ENCODE measurements around the gene ARL1. TPM values are rescaled to one million over a fixed set of nuclear protein-coding genes. Genes with fewer than 3 reads are reported as not detected.

Gene ARL1
- total RNA-seq, 2 donors from 2014 or later = 56.1 to 58.5 TPM

- TF ChIP-seq, protein P1, sequence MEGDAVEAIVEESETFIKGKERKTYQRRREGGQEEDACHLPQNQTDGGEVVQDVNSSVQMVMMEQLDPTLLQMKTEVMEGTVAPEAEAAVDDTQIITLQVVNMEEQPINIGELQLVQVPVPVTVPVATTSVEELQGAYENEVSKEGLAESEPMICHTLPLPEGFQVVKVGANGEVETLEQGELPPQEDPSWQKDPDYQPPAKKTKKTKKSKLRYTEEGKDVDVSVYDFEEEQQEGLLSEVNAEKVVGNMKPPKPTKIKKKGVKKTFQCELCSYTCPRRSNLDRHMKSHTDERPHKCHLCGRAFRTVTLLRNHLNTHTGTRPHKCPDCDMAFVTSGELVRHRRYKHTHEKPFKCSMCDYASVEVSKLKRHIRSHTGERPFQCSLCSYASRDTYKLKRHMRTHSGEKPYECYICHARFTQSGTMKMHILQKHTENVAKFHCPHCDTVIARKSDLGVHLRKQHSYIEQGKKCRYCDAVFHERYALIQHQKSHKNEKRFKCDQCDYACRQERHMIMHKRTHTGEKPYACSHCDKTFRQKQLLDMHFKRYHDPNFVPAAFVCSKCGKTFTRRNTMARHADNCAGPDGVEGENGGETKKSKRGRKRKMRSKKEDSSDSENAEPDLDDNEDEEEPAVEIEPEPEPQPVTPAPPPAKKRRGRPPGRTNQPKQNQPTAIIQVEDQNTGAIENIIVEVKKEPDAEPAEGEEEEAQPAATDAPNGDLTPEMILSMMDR (IDR thresholded peaks at IDR 0.05) = no peak
- H3K27me3 ChIP-seq (replicated peaks; ENCODE audit: insufficient read depth) = no peaks in the 10 kb centered on the region
- H3K27ac ChIP-seq = no peak overlapping the region
- DNase-seq (ENCODE audit: low spot score) (no peak), ATAC-seq (ENCODE audit: insufficient number of reproducible peaks, low FRiP score, low read depth) (no peak)
- no peaks in the 10 kb centered on the region for H3K4me1 ChIP-seq (ENCODE audit: control insufficient read depth in 1 of 2, low read depth in 2 of 2)
- peaks cover 31% of the 10 kb centered on the region for H3K36me3 ChIP-seq
- H3K4me3 ChIP-seq = no peak overlapping the region
- H3K9me3 ChIP-seq = no peaks in the 10 kb centered on the region
Observed at GRCh38 chr12:101361455-101361854, 46.1 kb downstream of the ARL1 start.

- Histone ChIP-seq H3K4me3 (no peak overlapping the region), H3K27ac (no peak overlapping the region), H3K4me1 (ENCODE audit: control insufficient read depth in 1 of 2, low read depth in 2 of 2) (no peaks in the 10 kb centered on the region), H3K27me3 (replicated peaks; ENCODE audit: insufficient read depth) (no peaks in the 10 kb centered on the region), H3K36me3 (peaks cover 19% of the 10 kb centered on the region), H3K9me3 (no peaks in the 10 kb centered on the region)
- no peak for ATAC-seq (ENCODE audit: insufficient number of reproducible peaks, low FRiP score, low read depth)
- no peak for DNase-seq (ENCODE audit: low spot score)
- TF ChIP-seq, protein P1 (IDR thresholded peaks at IDR 0.05) = no peak
Observed at GRCh38 chr12:101356794-101357193, 50.8 kb downstream of the ARL1 start.

DNA sequence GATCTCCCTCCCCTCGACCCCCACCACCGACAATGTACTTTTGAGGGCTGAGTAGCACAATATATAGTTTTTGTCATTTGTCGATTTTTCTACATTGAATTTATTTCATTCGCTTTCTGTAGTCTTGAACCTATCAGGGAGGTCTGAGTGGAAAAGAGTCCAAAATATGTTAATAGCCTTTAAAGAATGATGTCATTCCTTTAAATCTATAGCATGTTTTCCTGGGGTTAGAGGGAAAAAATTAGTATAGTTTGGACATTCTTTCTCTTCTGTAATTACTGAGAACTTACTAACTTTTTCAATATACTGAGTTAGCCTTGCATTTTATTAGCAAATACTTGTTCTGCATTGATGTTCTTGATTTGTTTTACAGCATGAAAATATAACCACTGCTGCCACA, 55.9 kb downstream of the ARL1 start:
- no peak for DNase-seq (ENCODE audit: low spot score)
- H3K27me3 ChIP-seq (replicated peaks; ENCODE audit: insufficient read depth) = no peaks in the 10 kb centered on the region
- no peak for ATAC-seq (ENCODE audit: insufficient number of reproducible peaks, low FRiP score, low read depth)
- no peak overlapping the region for H3K4me3 ChIP-seq
- H3K36me3 ChIP-seq = peaks cover 25% of the 10 kb centered on the region
- no peaks in the 10 kb centered on the region for H3K9me3 ChIP-seq
- no peak overlapping the region for H3K27ac ChIP-seq
- H3K4me1 ChIP-seq (ENCODE audit: control insufficient read depth in 1 of 2, low read depth in 2 of 2) = no peaks in the 10 kb centered on the region
- TF ChIP-seq, protein P1 (IDR thresholded peaks at IDR 0.05) = no peak

DNA sequence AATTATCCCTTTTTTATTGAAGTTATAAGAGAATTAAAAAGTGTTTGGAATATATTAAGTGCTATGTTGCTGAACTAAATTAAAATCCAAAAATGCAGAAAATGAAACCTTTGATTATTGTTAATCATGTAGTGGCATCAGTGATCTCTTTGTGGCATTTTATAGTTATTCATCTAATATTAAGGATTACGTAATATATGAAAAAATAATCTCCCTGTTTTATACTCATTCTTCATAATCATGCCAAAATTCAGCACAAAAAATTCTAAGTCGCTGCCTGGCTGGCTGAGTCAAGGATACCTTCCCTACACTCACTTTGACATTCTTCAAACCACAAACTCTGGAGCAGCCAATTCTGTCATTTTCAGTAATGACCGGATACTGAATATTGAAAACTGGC, 63.7 kb downstream of the ARL1 start:
- DNase-seq (ENCODE audit: low spot score) (no peak), ATAC-seq (ENCODE audit: insufficient number of reproducible peaks, low FRiP score, low read depth) (no peak)
- H3K27ac ChIP-seq = no peak overlapping the region
- H3K9me3 ChIP-seq = no peaks in the 10 kb centered on the region
- no peak overlapping the region for H3K4me3 ChIP-seq
- no peaks in the 10 kb centered on the region for H3K27me3 ChIP-seq (replicated peaks; ENCODE audit: insufficient read depth)
- H3K36me3 ChIP-seq = peaks cover 20% of the 10 kb centered on the region
- TF ChIP-seq, protein P1 (IDR thresholded peaks at IDR 0.05) = no peak
- H3K4me1 ChIP-seq (ENCODE audit: control insufficient read depth in 1 of 2, low read depth in 2 of 2) = no peaks in the 10 kb centered on the region

Other genes with a start within 250 kb of the ARL1 start
- not detected for gene SLC5A8, start 197.5 kb downstream of the ARL1 start, total RNA-seq
- gene UTP20, start 127.7 kb downstream of the ARL1 start, total RNA-seq = 10 to 100 TPM in 1 of 2 donors, 1 to 10 TPM in 1; 5.8 to 17.9 TPM
- gene SPIC, start 67.6 kb upstream of the ARL1 start, total RNA-seq = not detected
- 1 to 10 TPM in 1 of 2 donors, under 1 TPM in 1; 0.49 to 1.5 TPM for gene MYBPC1, start 187.2 kb upstream of the ARL1 start, total RNA-seq